ENCODE results near the gene PSMA7.

GRCh38 chr20:62143957-62144825 lies 997 bp upstream of the PSMA7 start:
- TF ChIP-seq EZH2 (IDR thresholded peaks at IDR 0.05; ENCODE audit: low read depth, low read length, severe bottlenecking) (no peak), CTCF (IDR thresholded peaks at IDR 0.05; ENCODE audit: control extremely low read depth in 1 of 3, insufficient read depth in 1 of 3, low read depth in 1 of 3, low read length in 3 of 3) (no peak), POLR2A (IDR thresholded peaks at IDR 0.05; ENCODE audit: control extremely low read depth in 1 of 2, low read depth in 2 of 2, low read length in 2 of 2) (0 out of 3 replicates have a peak, but pooled peaks of 1 of the 2 experiments have one; percentile 26), PHF8 (conservative IDR thresholded peaks at IDR 0.05; ENCODE audit: low read depth, low read length) (no peak; the same call in 1 of the 2 replicates), RNF2 (IDR thresholded peaks at IDR 0.05; ENCODE audit: borderline replicate concordance, low read depth, low read length, missing control alignments, poor library complexity, severe bottlenecking) (no peak), JUND (IDR thresholded peaks at IDR 0.05; ENCODE audit: low read length) (no peak), SIRT6 (IDR thresholded peaks at IDR 0.05; ENCODE audit: low read length) (no peak), ZNF274 (IDR thresholded peaks at IDR 0.05; ENCODE audit: borderline replicate concordance, extremely low read depth, low read length) (no peak), POLR2AphosphoS5 (IDR thresholded peaks at IDR 0.05; ENCODE audit: low read depth, low read length) (no peak), EP300 (IDR thresholded peaks at IDR 0.05; ENCODE audit: borderline replicate concordance in 1 of 2, low read depth in 2 of 2, low read length in 2 of 2) (no peak)
